Small intestine (tissue), 16 donors: ENCODE data around the gene COL10A1. TPM values are rescaled to one million over a fixed set of nuclear protein-coding genes. Genes with fewer than 3 reads are reported as not detected.

Experiments
- DNase-seq, 2 donors: peaks; one replicate each; pipeline versions ENCODE4 v3.0.0 to v3.0.0-alpha.2; 2013
- FAIRE-seq: peaks from 2 replicates; lab custom pipeline; 2012; peaks lifted over from hg19 to GRCh38; lab: Jason Lieb, UNC
- H3K27ac ChIP-seq, 3 donors: one replicate each; pipeline ENCODE4 v1.5.1; 2013; ENCODE audit warnings: low read length in 2 of 3, mild to moderate bottlenecking in 2 of 3, control low read depth in 1 of 3, inconsistent platforms in 1 of 3, low read depth in 1 of 3, moderate library complexity in 1 of 3
- H3K27me3 ChIP-seq, 3 donors: one replicate each; pipeline ENCODE4 v1.6.1; 2013; ENCODE audit warnings: low read length in 3 of 3, inconsistent platforms in 1 of 3; ENCODE audit not compliant: control insufficient read depth in 3 of 3, insufficient read depth in 3 of 3
- H3K36me3 ChIP-seq, 3 donors: one replicate each; pipeline ENCODE4 v1.6.1; 2013; ENCODE audit warnings: low read length in 3 of 3, inconsistent platforms in 1 of 3, low read depth in 1 of 3, mild to moderate bottlenecking in 1 of 3, moderate library complexity in 1 of 3; ENCODE audit not compliant: control insufficient read depth in 3 of 3, insufficient read depth in 2 of 3
- H3K4me1 ChIP-seq, 3 donors: one replicate each; pipeline ENCODE4 v1.6.1; 2013; ENCODE audit warnings: low read length in 2 of 3, inconsistent platforms in 1 of 3, low read depth in 1 of 3, mild to moderate bottlenecking in 1 of 3, moderate library complexity in 1 of 3; ENCODE audit not compliant: control insufficient read depth in 3 of 3, insufficient read depth in 2 of 3
- H3K4me3 ChIP-seq, 3 donors: one replicate each; pipeline ENCODE4 v1.5.1; 2013; ENCODE audit warnings: low read length in 3 of 3, control low read depth in 1 of 3, inconsistent platforms in 1 of 3, low read depth in 1 of 3, mild to moderate bottlenecking in 1 of 3, moderate library complexity in 1 of 3
- H3K9me3 ChIP-seq, 2 donors: one replicate each; pipeline ENCODE4 v1.6.1; 2013; ENCODE audit warnings: low read depth in 1 of 2, low read length in 1 of 2; ENCODE audit not compliant: control insufficient read depth in 2 of 2, insufficient read depth in 1 of 2
- WGBS, 3 donors: extraction: QIAGEN DNeasy Blood & Tissue Kit; methylation state at CpG; one replicate each; pipeline ENCODE4 v1.1.7; 2013; 5-methylcytosine and 5-hydroxymethylcytosine counted together
- long read RNA-seq, 10 donors: transcript quantifications; one replicate each; lab custom pipeline, GENCODE V29; 2026
- polyA plus RNA-seq, 4 donors: library from polyadenylated mRNA; stranded (reverse) in 3 of 4; unstranded in 1 of 4; fragments of 200-250 nt in 3 of 4; fragments of 120-200 nt in 1 of 4; gene quantifications; one replicate each; pipeline versions ENCODE4 v1.2.1 to v1.2.3, GENCODE V29; 2013
- donor health status: healthy with polysubstance abuse.
- donor health status: control.
- donor health status: control.
- donor health status: Bipolar disorder and iron deficiency.
- donor health status: healthy.

COL10A1 gene
- polyA plus RNA-seq = under 1 TPM in 1 of 4 donors, not detected in 3; 0.09 TPM
- long read RNA-seq, donor 1 = 0 reads
- long read RNA-seq, donor 2 = 0 reads
- long read RNA-seq, donor 3 = 0 reads
- long read RNA-seq, donor 4 = 0 reads
- long read RNA-seq, donor 5 = 0 reads
- long read RNA-seq, donor 6, partial matches to known transcripts = 29 of 47 reads
- long read RNA-seq, donor 6, other reads (novel, unspliced or antisense) = 18 of 47 reads
- long read RNA-seq, donor 7 = 0 reads
- long read RNA-seq, donor 8 = 0 reads
- long read RNA-seq, donor 9 = 0 reads
- long read RNA-seq, donor 10 = 0 reads

- H3K4me1 ChIP-seq = no peaks in the 10 kb centered on the region
- H3K4me3 ChIP-seq = no peak within 1 kb of the TSS
- no peaks in the 10 kb centered on the region for H3K9me3 ChIP-seq
- 96 to 97% (median 97%) methylated on average over 6 of the region's 6 CpGs for WGBS, 3 donors
- no peaks in the 10 kb centered on the region for H3K27me3 ChIP-seq
- H3K27ac ChIP-seq = no peak within 1 kb of the TSS
- DNase-seq (no peak), FAIRE-seq (no peak)
- peaks cover 0 to 10% (median 6%) of the 10 kb centered on the region in 3 donors for H3K36me3 ChIP-seq
Observed at GRCh38 chr6:116126032-116126431, at the start of gene COL10A1. Gene COL10A1, minus strand, starts transcription at chr6:116126132. Its CDS starts 640 bp downstream, at chr6:116125492.

GRCh38 chr6:116175344-116175743 is 49.4 kb upstream of the COL10A1 start:
- no peaks in the 10 kb centered on the region for H3K27me3 ChIP-seq
- FAIRE-seq = no peak
- no peak for DNase-seq
- WGBS, 3 donors = 95 to 98% (median 98%) methylated on average over 2 of the region's 2 CpGs
- H3K9me3 ChIP-seq = peaks cover 0 to 9% of the 10 kb centered on the region in 2 donors
- H3K27ac ChIP-seq = no peak overlapping the region
- H3K4me3 ChIP-seq = no peak overlapping the region
- H3K36me3 ChIP-seq = peaks cover 0 to 9% (median 2%) of the 10 kb centered on the region in 3 donors
- H3K4me1 ChIP-seq = no peaks in the 10 kb centered on the region

- Histone ChIP-seq H3K36me3 (peaks cover 0 to 9% (median 2%) of the 10 kb centered on the region in 3 donors), H3K9me3 (peaks cover 0 to 9% of the 10 kb centered on the region in 2 donors), H3K4me1 (no peaks in the 10 kb centered on the region), H3K27ac (no peak overlapping the region), H3K27me3 (no peaks in the 10 kb centered on the region), H3K4me3 (no peak overlapping the region)
- WGBS, 3 donors = 64 to 66% (median 64%) methylated on average over 3 of the region's 3 CpGs
- FAIRE-seq = no peak
- no peak for DNase-seq
Observed at GRCh38 chr6:116173928-116174327, 48.0 kb upstream of the COL10A1 start.

GRCh38 chr6:116170358-116171057 is 44.6 kb upstream of the COL10A1 start:
- Histone ChIP-seq H3K27me3 (no peaks in the 10 kb centered on the region), H3K36me3 (peaks cover 1 to 8% (median 2%) of the 10 kb centered on the region in 3 donors), H3K4me1 (no peaks in the 10 kb centered on the region), H3K27ac (no peak overlapping the region), H3K4me3 (no peak overlapping the region), H3K9me3 (peaks cover 0 to 17% of the 10 kb centered on the region in 2 donors)
- DNase-seq = no peak
- FAIRE-seq = no peak
- WGBS, 3 donors = 92 to 94% (median 94%) methylated on average over 5 of the region's 5 CpGs

GRCh38 chr6:116169880-116170279 is 43.9 kb upstream of the COL10A1 start:
- Histone ChIP-seq H3K4me3 (no peak overlapping the region), H3K36me3 (peaks cover 1 to 9% (median 2%) of the 10 kb centered on the region in 3 donors), H3K4me1 (no peaks in the 10 kb centered on the region), H3K27ac (no peak overlapping the region), H3K27me3 (no peaks in the 10 kb centered on the region), H3K9me3 (peaks cover 0 to 16% of the 10 kb centered on the region in 2 donors)
- WGBS, 3 donors = 90 to 100% (median 90%) methylated on average over 2 of the region's 2 CpGs
- DNase-seq = no peak
- FAIRE-seq = no peak

GRCh38 chr6:116168148-116168547 is 42.2 kb upstream of the COL10A1 start:
- no peak overlapping the region for H3K27ac ChIP-seq
- H3K9me3 ChIP-seq = peaks cover 0 to 16% of the 10 kb centered on the region in 2 donors
- no peaks in the 10 kb centered on the region for H3K27me3 ChIP-seq
- peaks cover 1 to 6% (median 2%) of the 10 kb centered on the region in 3 donors for H3K36me3 ChIP-seq
- FAIRE-seq (no peak), DNase-seq (no peak)
- no peaks in the 10 kb centered on the region for H3K4me1 ChIP-seq
- 97 to 100% (median 98%) methylated on average over 1 of the region's 1 CpG for WGBS, 3 donors
- H3K4me3 ChIP-seq = no peak overlapping the region

- WGBS, 3 donors = 85 to 94% (median 93%) methylated on average over 1 of the region's 1 CpG
Observed at GRCh38 chr6:116166369-116166768, 40.4 kb upstream of the COL10A1 start.

GRCh38 chr6:116165596-116165995 is 39.7 kb upstream of the COL10A1 start:
- Histone ChIP-seq H3K4me1 (no peaks in the 10 kb centered on the region), H3K36me3 (peaks cover 0 to 2% (median 1%) of the 10 kb centered on the region in 3 donors), H3K27me3 (no peaks in the 10 kb centered on the region), H3K27ac (no peak overlapping the region), H3K4me3 (no peak overlapping the region), H3K9me3 (peaks cover 0 to 16% of the 10 kb centered on the region in 2 donors)
- no peak for DNase-seq
- WGBS, 3 donors = 90 to 96% (median 95%) methylated on average over 1 of the region's 1 CpG
- no peak for FAIRE-seq

More at GRCh38 chr6:116166369-116166768, 40.4 kb upstream of the COL10A1 start:
- H3K4me1 ChIP-seq = no peaks in the 10 kb centered on the region
- FAIRE-seq = no peak
- peaks cover 0 to 2% (median 1%) of the 10 kb centered on the region in 3 donors for H3K36me3 ChIP-seq
- no peaks in the 10 kb centered on the region for H3K27me3 ChIP-seq
- DNase-seq = no peak
- no peak overlapping the region for H3K27ac ChIP-seq
- H3K4me3 ChIP-seq = no peak overlapping the region
- H3K9me3 ChIP-seq = peaks cover 0 to 16% of the 10 kb centered on the region in 2 donors
